CD4-positive, alpha-beta T cell treated with Interleukin-15 for 4 hours (primary cell): Measurements from ENCODE around the gene CCDC92.

Experiments
- DNase-seq: peaks from one replicate; pipeline ENCODE4 v3.0.0-alpha.2; 2020; ENCODE audit warnings: low spot score

Gene CCDC92

GRCh38 chr12:124002021-124002644 lies 29.5 kb upstream of the CCDC92 start:
- no peak for DNase-seq

DNA sequence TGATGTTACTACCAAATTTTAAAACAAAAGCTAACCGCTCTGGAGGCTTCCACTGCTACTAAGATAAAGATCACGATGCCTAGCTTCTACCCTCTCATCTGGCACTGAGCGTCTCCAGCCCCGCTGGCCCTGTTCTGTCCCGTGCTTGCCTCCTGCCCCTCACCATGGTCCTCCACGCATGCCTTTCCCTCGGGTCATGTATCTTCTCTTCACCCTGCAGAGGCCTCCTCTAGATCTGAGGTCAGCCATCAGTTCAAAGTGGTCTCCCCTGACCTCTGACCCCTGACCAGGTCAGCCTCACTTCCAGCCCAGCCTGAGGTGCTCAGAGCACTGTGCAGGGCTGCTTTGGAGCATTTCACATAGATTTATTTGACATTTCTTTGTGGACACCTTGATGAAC lies 28.7 kb upstream of the CCDC92 start:
- DNase-seq: no peak

DNA sequence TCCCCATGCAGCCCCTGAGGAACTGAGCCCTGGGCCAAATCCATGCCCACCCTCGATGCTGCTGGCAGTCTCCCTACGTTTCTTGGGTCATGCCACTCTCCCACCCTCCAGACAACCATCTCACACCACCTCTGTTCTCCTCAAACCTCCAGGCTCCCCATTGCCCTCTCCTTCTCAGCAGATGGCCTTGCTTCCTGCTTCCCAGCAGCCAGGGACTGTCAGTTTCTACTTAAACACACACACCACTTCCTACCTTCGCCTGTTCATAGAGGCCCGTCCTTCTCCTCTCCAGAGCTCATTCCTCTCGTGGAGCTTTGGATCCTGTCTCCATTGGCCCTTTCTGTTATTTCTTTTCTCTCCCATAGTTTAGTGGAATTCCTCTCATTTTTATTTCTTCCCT lies 27.5 kb upstream of the CCDC92 start:
- no peak for DNase-seq

DNA sequence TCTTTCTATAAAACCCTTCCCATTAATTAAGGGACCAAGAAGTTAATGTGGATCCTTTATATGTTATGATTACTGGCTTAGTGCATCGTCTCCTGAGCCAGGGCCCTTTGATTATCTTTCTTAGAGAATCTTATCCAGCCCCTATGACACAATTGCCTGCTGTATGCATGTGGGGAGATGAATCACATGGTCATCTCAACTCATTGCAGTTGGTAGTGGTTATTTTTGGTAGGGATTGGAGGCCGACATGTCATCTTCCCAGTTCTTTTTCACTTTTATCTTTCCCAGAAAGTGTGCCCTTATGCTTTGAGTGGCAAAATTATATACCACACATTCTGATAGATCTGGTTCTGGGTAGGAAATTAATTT lies 26.3 kb upstream of the CCDC92 start:
- no peak for DNase-seq

DNA sequence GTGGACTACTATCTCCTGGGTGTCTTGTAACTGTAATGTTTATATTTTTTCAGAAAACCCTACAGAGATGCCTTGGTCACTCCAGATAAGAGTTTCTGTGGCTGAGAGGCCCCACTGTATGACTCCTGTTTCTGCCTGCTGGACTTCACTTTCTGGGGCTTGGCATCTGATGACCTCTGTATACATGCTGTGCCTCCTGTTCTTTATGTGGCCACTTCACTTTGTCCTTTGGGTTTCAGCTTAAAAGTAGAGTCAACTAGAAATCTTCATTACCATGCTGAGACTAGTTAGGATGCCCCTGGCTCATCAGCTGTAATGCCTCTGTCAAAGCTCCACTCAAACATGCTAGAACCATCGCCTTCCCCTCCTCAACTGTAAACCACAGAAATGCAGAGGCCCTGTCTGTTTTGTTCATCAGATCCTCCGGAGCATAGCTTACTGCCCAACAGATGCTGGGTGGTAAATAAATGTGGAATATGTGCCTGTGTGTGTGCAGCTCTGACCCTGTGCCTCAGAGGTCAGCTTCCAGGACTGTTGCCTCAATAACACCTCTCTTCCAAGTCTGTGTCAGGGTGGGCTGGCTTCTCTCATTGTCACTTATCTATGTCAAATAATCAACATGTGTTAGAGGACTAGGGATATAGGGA lies 25.8 kb upstream of the CCDC92 start:
- no peak for DNase-seq

DNA sequence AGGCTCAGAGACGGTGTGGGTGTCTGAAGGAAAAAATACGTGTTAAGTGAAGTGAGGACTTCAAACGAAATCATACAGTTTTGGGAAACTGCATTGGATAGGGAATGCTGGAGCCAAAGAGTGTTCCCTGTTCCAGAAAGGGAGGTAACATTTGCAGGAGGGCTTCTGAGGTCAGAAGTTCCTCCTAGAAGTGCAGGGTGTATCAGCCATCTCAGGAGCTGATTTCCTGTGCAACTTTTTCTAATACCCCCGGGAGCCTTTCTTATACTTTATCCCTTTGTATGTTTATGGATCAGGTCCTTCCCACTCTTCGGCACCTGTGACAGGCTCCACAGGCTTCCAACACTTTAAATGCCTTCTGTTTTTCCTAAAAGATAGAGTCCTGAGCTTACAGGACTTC lies 25.3 kb upstream of the CCDC92 start:
- no peak for DNase-seq

GRCh38 chr12:123997033-123997822 lies 24.6 kb upstream of the CCDC92 start:
- no peak for DNase-seq

GRCh38 chr12:123996581-123996980 lies 23.9 kb upstream of the CCDC92 start:
- no peak for DNase-seq

GRCh38 chr12:123995023-123995748 lies 22.6 kb upstream of the CCDC92 start:
- no peak for DNase-seq

GRCh38 chr12:123992118-123992825 lies 19.6 kb upstream of the CCDC92 start:
- no peak for DNase-seq

GRCh38 chr12:123991372-123991951 lies 18.8 kb upstream of the CCDC92 start:
- DNase-seq: no peak

GRCh38 chr12:123990511-123990910 lies 17.9 kb upstream of the CCDC92 start:
- no peak for DNase-seq

DNA sequence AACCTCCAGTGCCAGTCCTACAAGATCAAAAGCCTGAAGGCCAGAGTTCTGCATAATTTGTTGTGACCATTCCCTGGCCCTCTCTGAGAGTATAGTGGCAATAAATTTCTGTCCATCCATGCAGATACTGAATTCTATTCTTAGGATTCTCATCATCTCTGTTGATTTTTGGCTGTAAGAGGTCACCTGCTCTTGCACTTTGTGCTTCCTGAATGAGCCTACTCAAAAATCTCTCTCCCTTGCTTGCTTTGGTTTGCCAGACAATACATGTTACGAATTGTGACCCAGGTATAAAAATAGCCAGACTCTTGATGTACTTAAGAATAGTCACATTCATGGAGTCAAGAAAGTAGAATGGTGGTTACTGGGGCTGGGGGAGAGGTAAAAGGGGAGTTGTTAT lies 17.1 kb upstream of the CCDC92 start:
- no peak for DNase-seq

DNA sequence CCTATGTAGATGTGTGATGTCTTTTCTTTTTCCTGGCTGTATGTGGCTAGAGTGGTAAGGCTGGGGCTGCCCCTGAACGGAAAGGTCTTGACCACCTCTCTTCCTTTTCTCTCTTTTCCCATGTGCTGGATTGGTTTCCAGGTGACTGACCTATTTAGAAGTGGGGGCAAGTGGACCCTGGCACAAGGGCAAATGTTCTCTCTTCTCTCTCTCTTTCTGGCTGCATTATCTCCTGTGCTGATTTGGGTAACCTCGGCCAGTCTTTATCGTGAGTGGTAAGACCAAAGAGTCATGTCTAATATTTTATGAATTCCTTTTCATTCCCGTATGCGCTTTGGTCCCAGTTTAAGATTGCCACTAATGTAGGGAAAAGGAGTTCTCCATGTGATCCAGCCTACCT lies 16.5 kb upstream of the CCDC92 start:
- DNase-seq: no peak

DNA sequence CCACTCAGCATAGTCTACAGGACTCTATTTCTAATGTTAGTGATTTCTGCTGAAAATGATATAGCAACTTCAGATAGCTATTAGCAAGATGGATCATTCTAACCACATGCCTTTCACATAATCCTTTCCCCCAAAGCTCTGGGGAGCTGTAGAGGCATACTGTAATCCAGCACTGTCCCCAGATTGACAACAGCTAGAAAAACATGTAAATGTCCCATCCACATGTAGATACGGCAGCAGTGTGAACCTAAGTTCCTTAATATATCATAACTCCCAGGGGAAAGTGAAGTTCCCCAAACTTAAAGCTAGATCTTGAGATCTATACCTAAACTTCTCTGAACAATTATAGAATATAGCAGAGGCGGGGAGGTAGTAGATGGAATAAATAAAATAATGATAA lies 14.4 kb upstream of the CCDC92 start:
- DNase-seq: no peak

GRCh38 chr12:123986374-123986965 lies 13.8 kb upstream of the CCDC92 start:
- DNase-seq: no peak

DNA sequence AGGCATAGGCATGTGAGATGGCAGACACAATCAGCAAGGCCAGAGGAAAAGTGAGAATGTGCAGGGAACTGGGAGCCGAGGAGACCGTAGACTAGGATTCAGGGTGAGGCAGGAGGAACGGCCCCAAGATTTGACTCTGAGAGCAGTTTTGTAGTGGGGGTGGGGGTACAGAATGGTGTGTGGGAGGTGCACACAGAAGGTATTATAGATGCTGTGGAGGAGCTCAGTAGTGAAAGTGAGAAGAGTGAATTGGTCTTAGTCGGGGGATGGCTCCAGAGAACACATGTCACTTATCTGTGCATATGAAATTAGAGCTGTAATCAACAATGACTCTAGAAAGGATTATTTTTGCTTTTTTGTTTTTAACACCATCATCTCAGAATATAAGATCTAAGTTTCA lies 12.3 kb upstream of the CCDC92 start:
- DNase-seq: no peak

DNA sequence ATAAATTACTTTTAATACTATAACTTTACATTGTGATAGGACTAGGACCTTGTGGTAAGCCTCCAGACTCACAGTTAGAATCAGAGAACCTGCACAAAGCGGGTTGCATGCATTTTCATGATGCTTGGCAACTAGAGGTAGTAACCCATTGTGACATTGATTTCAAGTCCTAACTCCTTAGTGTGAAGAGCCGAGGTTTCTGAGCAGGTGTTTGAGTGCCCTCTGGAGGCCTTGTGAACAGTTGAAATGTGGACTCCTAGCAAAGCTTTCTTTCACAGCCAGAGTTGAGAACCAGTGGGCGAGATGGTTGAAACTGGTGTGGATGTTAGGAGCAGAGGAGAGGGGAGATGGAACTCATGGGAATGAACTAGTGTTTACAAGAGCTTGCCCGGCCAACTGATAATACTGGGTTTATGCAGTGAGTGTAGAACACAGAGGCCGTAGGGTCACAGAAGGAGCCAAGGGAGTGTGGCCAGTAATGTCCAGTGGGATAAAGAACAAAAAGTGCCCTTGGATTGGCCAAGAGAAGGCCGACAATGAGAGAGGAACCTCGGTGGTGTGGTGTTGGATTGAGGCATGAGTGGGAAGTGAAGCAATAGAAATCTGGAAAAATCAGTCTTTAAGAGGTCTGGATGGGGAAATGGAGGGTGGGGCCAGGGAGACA lies 11.3 kb upstream of the CCDC92 start:
- DNase-seq: peak; percentile 59

GRCh38 chr12:123982269-123982668 lies 9.6 kb upstream of the CCDC92 start:
- DNase-seq: no peak

DNA sequence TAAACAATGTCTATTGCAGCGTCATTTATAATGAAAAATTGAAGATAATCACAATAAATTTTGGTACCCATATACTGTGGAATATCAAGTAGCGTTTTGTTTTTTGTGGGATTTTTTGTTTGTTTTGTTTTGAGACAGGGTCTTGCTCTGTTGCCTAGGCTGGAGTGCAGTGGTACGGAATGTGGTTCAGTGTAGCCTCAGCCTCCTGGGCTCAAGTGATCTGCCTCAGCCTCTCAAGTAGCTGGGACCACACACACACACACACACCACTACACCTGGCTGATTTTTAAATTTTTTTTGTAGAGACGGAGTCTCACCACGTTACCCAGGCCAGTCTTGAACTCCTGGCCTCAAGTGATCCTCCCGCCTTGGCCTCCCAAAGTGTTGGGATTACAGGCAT lies 6.9 kb upstream of the CCDC92 start:
- no peak for DNase-seq
